Loucy (cell line): ENCODE data around the gene RARB.

Experiments used
- H2AFZ ChIP-seq: fragments of 200-600 bp; sonication (generic); 2 replicates; pipeline ENCODE4 v1.6.0; 2016; ENCODE audit warnings: antibody characterized with exemption, mild to moderate bottlenecking, low read length, moderate library complexity
- H3F3A ChIP-seq: fragments of 200-600 bp; 2 replicates; pipeline ENCODE4 v1.6.0; 2016; ENCODE audit warnings: antibody characterized with exemption, low read depth, mild to moderate bottlenecking
- H3K27me3 ChIP-seq: fragments of 200-600 bp; sonication (generic); 2 replicates; pipeline ENCODE4 v1.6.1; 2014; ENCODE audit warnings: low read length, mild to moderate bottlenecking; ENCODE audit not compliant: insufficient read depth, poor library complexity, severe bottlenecking
- H3K36me3 ChIP-seq: fragments of 200-600 bp; sonication (generic); 2 replicates; pipeline ENCODE4 v1.6.1; 2016; ENCODE audit warnings: low read length; ENCODE audit not compliant: insufficient read depth
- H3K4me1 ChIP-seq: fragments of 200-600 bp; sonication (generic); 2 replicates; pipeline ENCODE4 v1.5.1; 2014; ENCODE audit warnings: low read length, mild to moderate bottlenecking; ENCODE audit not compliant: insufficient read depth, poor library complexity, severe bottlenecking
- H3K4me2 ChIP-seq: fragments of 200-600 bp; sonication (generic); 2 replicates; pipeline ENCODE4 v1.6.0; 2014; ENCODE audit warnings: antibody characterized with exemption, low read length, low read depth, mild to moderate bottlenecking; ENCODE audit not compliant: poor library complexity, severe bottlenecking
- H3K4me3 ChIP-seq: fragments of 200-600 bp; sonication (generic); 2 replicates; pipeline ENCODE4 v1.5.1; 2014; ENCODE audit warnings: low read length, mild to moderate bottlenecking, mixed read lengths; ENCODE audit not compliant: poor library complexity, severe bottlenecking
- H3K79me2 ChIP-seq: fragments of 200-600 bp; sonication (generic); 2 replicates; pipeline ENCODE4 v1.6.1; 2014; ENCODE audit warnings: low read length; ENCODE audit not compliant: insufficient read depth
- H3K9ac ChIP-seq: fragments of 200-600 bp; sonication (generic); 2 replicates; pipeline ENCODE4 v1.6.0; 2014; ENCODE audit warnings: mild to moderate bottlenecking, low read depth, low read length, moderate library complexity; ENCODE audit not compliant: poor library complexity, severe bottlenecking
- H3K9me2 ChIP-seq: fragments of 200-600 bp; sonication (generic); replicated peaks from 2 replicates; pipeline ENCODE4 v1.6.1; 2016; ENCODE audit warnings: low read depth, low read length, mixed read lengths
- H3K9me3 ChIP-seq: fragments of 200-600 bp; sonication (generic); 2 replicates; pipeline ENCODE4 v1.6.1; 2014; ENCODE audit warnings: mild to moderate bottlenecking, antibody characterized with exemption, low read length, low read depth; ENCODE audit not compliant: insufficient read depth
- H4K20me1 ChIP-seq: fragments of 200-600 bp; sonication (generic); 2 replicates; pipeline ENCODE4 v1.6.0; 2014; ENCODE audit warnings: antibody characterized with exemption, low read length, mild to moderate bottlenecking; ENCODE audit not compliant: insufficient read depth, poor library complexity, severe bottlenecking
- CTCF ChIP-seq: fragments of 200-600 bp; sonication (generic); conservative IDR thresholded peaks from 2 replicates; pipeline ENCODE4 v1.5.1; 2014; ENCODE audit warnings: mild to moderate bottlenecking, antibody characterized with exemption, low read length
- EZH2phosphoT487 ChIP-seq: fragments of 200-600 bp; IDR thresholded peaks from 2 replicates; pipeline ENCODE4 v1.6.1; 2018; ENCODE audit warnings: antibody characterized with exemption, mild to moderate bottlenecking, moderate library complexity, borderline replicate concordance

The RARB gene

GRCh38 chr3:25381083-25381482 lies 47.0 kb upstream of the RARB start:
- Histone ChIP-seq H3F3A (no peaks in the 10 kb centered on the region), H3K9me3 (no peaks in the 10 kb centered on the region), H3K79me2 (no peaks in the 10 kb centered on the region), H3K27me3 (no peaks in the 10 kb centered on the region), H3K9me2 (no peaks in the 10 kb centered on the region), H3K36me3 (no peaks in the 10 kb centered on the region), H3K4me2 (no peak overlapping the region), H4K20me1 (no peaks in the 10 kb centered on the region), H2AFZ (no peak overlapping the region), H3K9ac (no peak overlapping the region), H3K4me1 (no peaks in the 10 kb centered on the region), H3K4me3 (no peak overlapping the region)
- TF ChIP-seq CTCF (no peak), EZH2phosphoT487 (no peak)

GRCh38 chr3:25384471-25384870 lies 43.6 kb upstream of the RARB start:
- Histone ChIP-seq H3K27me3 (no peaks in the 10 kb centered on the region), H3K4me3 (no peak overlapping the region), H3K79me2 (no peaks in the 10 kb centered on the region), H3K9me2 (no peaks in the 10 kb centered on the region), H3K36me3 (no peaks in the 10 kb centered on the region), H3F3A (no peaks in the 10 kb centered on the region), H2AFZ (no peak overlapping the region), H3K9ac (no peak overlapping the region), H3K9me3 (no peaks in the 10 kb centered on the region), H3K4me2 (no peak overlapping the region), H3K4me1 (no peaks in the 10 kb centered on the region), H4K20me1 (no peaks in the 10 kb centered on the region)
- TF ChIP-seq EZH2phosphoT487, result no peak
- no peak for TF ChIP-seq CTCF

DNA sequence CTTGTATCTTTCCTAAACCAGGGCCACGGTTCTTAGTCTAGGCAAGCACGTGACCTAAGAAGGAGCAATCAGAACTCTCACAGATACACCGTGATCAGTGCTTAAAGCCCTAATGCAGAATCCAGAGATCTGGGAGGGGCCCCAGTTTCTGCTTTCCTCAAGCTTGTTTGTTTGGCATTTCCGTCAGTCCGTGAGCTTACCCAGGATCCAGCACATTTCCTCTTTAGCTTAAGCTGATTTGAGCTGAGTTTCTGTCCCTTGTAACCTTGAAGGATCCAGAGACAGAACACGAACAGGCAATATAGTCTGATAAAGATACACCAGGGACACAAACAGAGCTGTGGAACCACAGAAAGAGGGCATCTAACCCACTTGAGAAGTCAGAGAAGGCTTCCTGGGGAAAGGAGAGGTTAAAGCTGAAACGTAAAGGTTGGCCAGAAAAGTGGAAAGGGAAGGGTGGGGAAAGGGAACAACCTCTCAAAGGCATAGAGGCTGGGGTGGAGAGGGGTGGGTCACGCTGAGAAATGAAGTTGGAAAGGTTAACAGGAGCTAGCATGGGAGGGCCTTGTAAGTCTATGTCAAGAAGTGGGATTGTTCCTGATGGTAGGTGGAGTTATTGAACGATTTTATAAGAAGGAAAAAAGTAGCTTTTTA lies 42.1 kb upstream of the RARB start:
- H3F3A ChIP-seq, result no peaks in the 10 kb centered on the region

More for the DNA sequence above, 42.1 kb upstream of the RARB start:
- TF ChIP-seq EZH2phosphoT487 (no peak), CTCF (no peak)
- H3K27me3 ChIP-seq, result no peaks in the 10 kb centered on the region
- no peaks in the 10 kb centered on the region for H3K9me2 ChIP-seq
- no peak overlapping the region for H3K4me3 ChIP-seq
- H3K4me1 ChIP-seq, result no peaks in the 10 kb centered on the region
- no peaks in the 10 kb centered on the region for H4K20me1 ChIP-seq
- H3K9me3 ChIP-seq, result no peaks in the 10 kb centered on the region
- no peak overlapping the region for H3K4me2 ChIP-seq
- no peaks in the 10 kb centered on the region for H3K36me3 ChIP-seq
- no peak overlapping the region for H2AFZ ChIP-seq
- H3K9ac ChIP-seq, result no peak overlapping the region
- no peaks in the 10 kb centered on the region for H3K79me2 ChIP-seq
